AG08396 (cell line): ENCODE results near the gene NDOR1.
A peak's percentile ranks its signal among the peaks of the same experiment; 100 is the strongest.

ENCODE experiments used
- DNase-seq: peaks from one replicate; pipeline ENCODE4 v3.0.0; 2012; ENCODE audit warnings: low spot score, mixed read lengths

Gene NDOR1

DNA sequence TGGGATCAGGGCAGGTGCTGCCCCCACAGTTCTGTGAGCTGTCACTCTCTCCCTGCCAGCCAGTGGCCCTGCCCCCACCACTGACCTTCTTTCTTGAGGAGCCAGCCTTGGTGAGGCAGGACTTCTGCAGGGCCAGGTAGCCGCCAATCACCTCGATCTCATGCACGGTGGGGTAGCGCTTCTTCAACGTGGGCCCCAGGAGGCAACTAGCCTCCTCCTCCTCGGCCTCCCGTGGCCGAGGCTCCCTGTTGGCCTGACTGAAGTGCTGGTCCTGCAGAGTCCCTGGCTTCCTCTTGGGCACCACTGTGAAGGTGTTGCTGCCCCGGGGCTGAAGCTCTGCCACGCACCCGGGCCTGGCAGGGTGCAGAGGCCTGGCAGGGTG is 6.6 kb upstream of the NDOR1 start:
- DNase-seq, result no peak

- DNase-seq, result no peak
Measured at GRCh38 chr9:137199411-137200121, 5.9 kb upstream of the NDOR1 start.

DNA sequence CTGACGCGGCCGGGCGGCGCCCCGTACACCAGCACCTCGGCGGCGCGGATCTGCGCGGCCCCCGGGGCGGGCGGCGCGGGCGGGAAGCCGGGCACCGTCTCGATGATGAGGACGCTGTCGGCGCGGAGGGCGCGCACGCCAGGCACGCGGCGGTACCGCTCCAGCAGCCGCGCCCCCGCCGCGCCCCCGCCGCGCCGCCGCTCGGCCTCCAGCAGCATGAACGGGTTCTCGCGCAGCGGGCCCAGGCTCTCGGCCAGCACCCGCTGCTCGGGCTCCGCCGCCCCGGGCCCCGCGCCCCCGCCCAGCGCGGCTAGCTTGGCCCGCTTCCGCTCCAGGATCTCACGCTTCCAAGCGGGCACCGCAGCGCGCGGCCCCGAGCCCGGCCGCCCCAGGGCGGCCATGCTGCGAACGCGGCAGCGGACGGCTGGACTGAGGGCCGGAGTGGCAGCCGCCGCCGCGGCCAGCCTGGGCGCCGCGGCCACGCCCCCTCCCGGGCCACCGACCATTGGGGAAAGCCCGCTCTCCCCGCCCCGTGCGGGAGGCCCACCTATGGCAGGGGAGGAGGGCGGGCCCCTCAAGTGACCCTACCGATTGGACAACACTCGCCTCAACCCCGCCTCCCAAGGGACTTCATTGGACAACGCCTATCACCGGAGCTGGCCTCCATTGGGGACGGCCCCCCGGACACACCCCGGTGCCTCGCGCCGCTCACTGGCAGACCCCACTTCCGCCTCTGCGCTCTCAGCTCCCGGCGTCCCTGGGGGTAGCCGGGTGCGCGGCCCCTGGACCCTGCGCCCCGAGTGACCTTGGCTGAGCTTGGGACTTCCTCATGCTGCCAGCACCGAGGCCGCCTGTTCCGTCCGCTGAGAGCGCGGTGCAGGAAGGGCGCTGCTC is 4.9 kb upstream of the NDOR1 start, which contains the start of gene TPRN:
Gene TPRN (minus strand): TSS at position 431 of the 894 bp plus-strand sequence. CDS start 30 bp downstream, at position 401.
- peak; percentile 100 for DNase-seq

DNA sequence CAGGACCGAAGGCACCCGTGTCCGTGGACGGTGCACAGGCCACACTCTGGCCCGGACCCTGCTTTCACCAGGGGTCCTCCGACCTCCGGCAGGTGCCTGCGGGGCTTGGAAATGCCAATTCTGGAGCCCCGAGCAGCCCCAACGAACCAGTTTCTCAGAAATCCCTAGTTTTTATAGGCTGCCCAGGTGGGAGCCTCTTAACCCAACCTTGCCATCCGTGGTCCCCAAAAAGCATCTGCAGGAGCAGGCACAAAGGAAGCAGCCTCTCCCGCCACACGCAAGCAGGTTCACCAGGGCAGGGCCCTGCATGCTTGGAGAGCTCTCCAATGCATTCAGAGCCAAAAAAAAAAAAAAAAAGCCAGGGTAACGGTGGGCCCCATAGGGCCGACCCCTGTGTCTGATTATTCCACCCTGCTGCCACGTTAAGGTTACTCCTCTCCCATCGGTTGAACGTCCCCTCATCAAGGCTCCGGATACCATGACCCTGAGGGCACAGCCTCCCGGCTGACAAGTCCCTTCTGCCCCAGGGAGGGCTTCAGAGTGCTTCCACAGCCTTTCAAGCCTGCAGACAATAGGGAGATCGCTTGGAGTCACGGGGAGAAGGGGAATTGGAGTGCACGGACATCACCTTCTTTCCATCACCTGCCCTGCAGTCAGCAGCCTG is 4.2 kb upstream of the NDOR1 start:
- DNase-seq, result no peak

DNA sequence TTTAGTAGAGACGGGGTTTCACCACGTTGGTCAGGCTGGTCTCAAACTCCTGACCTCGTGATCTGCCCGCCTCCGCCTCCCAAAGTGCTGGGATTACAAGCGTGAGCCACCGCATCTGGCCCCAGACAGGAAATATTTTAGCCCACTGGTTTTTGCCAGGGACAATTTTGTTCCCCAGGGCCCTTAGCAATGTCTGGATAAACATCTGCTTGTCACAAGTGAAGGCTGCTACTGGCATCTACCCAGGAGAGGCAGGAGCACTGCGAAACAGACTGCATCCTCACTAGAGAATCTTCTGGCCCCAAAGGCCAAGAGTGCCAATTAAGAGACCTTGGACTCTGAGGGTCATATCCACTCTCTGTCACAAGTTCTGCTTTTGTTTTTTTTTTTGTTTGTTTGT is 2.5 kb upstream of the NDOR1 start:
- DNase-seq, result no peak

DNA sequence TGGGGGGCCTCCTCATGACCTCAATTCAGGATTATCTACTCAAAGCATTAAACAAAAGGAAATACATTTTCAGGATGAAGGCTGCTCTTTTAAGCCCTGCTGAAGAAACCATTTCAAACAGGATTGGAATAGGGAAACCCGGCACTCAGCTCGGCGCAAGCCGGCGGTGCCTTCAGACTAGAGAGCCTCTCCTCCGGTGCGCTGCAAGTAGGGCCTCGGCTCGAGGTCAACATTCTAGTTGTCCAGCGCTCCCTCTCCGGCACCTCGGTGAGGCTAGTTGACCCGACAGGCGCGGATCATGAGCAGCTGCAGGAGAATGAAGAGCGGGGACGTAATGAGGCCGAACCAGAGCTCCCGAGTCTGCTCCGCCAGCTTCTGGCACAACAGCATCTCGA is 772 bp upstream of the NDOR1 start:
- DNase-seq, result no peak

- no peak for DNase-seq
Measured at GRCh38 chr9:137206602-137207001, 1.1 kb downstream of the NDOR1 start.

GRCh38 chr9:137211532-137211931 is 6.0 kb downstream of the NDOR1 start:
- no peak for DNase-seq

DNA sequence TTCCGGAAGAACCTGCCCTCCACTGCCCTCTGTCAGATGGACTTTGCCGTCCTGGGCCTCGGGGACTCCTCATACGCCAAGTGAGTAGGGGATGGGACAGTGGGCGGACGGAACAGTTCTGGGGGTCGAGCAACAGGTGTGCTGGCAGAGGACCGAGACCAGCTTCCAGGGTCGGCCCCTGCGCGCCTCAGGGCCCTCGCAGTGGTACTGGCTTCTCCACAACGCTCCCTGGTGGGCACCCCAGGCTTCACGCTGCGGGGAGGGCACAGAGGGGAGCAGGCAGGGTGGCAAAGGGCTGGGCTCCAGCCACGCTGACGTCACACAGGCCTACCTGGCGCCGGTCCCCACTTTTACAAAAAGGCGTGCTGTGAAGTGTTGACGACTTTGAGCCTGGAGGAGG is 7.0 kb downstream of the NDOR1 start:
- DNase-seq, result no peak

DNA sequence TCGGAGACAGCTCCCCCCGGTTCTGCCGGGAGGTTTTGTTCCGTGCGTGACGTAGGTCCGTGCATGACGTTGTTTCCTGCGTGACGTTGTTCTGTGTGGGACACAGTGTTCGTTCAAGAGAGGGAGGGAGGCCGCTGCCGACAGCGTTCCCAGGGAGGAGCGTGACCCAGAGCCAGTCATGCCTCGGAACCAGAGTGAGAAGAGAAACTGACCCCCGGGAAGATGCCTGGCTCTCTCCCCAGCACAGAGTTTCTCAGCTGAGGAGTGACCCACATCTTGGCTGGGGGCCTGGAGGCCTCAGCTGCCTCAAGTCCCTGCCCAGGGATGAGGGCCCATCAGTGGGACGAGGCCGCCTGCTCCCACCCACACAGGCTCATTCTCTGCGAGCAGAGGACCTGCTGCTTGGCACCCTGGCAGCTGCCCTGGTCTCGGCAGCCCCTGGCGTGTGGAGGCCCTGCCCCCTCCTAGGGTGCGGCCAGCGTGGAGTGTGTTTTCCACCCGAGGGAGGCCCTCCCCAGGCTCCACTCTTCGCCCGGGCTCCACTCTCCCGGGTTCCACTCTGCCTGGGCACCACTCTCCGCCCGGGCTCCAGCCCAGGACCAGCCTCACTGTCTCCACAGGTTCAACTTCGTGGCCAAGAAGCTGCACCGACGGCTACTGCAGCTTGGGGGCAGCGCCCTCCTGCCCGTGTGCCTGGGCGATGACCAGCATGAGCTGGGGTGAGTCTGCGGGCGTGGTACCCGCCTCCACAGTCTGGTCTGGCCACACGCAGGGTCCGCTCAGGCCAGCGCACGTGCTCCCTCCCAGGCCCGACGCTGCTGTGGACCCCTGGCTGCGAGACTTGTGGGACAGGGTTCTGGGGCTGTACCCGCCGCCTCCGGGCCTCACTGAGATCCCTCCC is 7.9 kb downstream of the NDOR1 start:
- DNase-seq, result no peak

GRCh38 chr9:137214620-137215019 is 9.1 kb downstream of the NDOR1 start:
- no peak for DNase-seq

DNA sequence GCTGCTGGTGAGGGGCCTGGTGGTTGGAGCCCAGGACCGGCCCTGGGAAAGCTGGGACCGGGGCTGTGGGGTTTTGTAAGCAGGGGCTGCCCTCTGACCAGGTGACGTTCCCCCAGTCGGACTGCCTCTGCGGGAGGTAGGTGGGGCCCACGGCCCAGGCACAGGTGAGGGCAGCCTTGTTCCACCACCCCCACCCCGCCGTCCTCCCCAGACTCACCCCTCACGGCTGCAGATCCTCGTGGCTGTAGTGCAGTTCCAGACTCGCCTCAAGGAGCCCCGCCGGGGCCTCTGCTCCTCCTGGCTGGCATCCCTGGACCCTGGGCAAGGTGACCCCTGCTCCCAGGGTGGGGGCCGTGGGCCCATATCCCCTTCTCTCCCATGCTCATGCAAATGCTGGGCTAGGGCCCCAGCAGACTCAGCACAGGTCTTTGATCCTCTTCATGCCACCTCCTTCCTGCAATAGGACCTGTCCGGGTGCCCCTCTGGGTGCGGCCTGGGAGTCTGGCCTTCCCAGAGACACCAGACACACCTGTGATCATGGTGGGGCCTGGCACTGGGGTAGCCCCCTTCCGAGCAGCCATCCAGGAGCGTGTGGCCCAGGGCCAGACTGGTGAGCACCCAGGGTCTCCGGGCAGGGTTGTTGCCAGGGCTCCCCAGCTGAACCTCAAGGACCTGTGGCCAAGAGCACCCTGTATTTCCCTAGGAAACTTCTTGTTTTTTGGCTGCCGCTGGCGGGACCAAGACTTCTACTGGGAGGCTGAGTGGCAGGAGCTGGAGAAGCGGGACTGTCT is 9.9 kb downstream of the NDOR1 start:
- no peak for DNase-seq

DNA sequence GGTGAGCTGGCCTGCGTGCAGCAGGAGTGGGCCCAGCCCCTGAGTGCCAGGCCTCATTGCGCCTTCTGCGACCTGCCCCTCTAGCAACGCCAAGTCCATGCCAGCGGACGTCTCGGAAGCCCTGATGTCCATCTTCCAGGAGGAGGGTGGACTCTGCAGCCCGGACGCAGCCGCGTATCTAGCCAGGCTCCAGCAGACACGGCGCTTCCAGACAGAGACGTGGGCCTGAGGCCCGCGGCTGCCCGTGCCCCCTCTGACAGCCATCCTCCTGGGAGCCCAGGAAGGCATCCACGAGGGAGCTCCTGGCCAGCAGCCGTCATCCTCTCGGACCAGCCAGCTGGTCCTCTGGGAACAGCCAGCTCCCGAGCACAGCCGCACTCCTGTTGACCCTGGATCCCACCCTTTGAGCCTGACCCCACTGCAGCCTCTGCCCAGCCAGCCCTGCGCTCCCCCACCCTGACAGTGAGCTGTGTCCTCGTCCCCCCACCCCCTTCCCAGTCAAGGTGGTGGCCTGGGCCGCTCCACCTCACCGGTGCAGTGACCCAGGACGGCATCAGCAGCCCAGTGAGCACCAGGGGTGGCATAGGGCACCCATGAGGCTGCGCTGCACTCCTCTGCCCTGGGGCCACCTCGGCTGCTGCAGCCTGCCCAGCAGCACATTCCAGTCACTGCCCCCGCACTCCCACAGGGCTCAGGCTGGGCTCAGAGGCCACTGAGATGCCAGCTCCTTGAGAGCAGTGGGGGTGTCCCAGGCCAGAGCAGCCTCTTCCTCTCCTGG is 10.9 kb downstream of the NDOR1 start:
- DNase-seq, result no peak

DNA sequence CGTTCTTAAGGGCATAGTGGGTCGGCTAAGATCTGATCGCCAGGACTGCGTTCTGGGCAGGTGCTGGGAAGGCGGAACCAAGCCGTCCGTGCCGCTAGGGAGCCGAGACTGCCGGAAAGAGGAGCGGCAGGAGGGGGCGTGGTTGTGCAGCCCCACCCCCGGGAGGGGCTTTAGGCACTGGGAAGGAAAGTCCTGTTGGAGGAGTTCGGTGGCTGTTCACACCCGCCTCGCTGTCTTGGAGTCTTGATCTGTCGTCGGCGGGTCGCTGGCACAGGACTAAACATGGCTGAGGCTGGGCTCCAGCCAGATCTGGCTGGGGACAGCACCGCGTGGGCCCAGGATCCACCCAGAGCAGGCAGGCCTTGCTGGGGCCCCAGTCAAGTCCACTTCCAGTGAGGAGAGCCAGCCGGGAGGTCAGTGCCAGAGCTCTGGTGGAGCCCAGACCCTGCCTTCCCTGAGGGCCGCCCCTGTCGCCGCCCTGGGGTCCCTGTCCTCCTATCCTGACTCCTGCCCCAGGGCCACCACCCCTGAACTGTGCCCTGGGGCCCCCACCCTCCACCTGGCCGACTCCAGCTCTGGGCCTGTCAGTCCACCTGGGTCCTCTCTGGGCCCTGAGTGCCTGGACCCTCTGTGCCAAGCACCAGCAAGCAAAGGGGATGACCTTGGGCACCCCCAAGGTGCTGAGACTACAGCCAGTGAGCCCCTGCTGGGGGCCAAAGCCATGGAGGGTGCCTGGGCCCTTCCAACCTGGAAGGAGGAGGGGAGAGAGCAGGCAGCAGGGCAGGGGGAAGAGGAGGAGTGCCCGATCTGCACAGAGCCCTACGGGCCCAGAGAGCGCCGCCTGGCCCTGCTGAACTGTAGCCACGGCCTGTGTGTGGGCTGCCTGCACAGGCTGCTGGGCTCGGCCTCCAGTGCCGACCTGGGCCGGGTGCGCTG is 12.0 kb downstream of the NDOR1 start:
- peak; percentile 77 for DNase-seq

- DNase-seq, result no peak
Measured at GRCh38 chr9:137218212-137218753, 12.8 kb downstream of the NDOR1 start.

DNA sequence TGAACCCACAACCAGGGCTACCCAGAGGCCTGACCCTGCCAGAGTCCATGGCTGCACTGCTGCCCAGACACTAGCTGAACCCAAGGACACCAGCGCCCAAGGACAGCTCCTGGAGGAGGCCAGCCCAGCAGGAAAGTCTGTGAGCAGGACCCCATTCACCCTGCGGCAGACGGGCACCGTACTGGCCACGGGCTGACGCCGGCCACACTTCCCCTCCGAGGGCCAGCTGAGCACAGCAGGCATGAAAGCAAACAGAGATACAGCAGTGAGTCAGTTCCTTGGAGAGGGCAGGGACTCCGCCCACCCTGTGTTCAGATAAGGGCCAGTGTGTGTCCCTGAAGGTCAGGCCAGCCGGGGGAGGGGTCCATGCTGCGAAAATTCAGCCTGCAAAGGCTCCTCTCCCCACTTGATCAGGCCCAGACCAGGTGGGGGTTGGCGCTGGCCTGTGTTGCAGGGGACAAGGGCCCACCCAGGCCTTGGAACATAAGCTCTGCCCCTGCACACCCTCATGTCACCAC is 13.3 kb downstream of the NDOR1 start:
- DNase-seq, result peak; percentile 75

- DNase-seq, result no peak
Measured at GRCh38 chr9:137219757-137220316, 14.3 kb downstream of the NDOR1 start.
